K562 (cell line): ENCODE data around the gene UBE2D2. TPM values are rescaled to one million over a fixed set of nuclear protein-coding genes. Genes with fewer than 3 reads are reported as not detected.
A peak's percentile ranks its signal among the peaks of the same experiment; 100 is the strongest.

Source experiments
- ARID2 ChIP-seq: fragments of 450-650 bp; IDR thresholded peaks from 2 replicates; pipeline ENCODE4 v1.6.1; 2017; ENCODE audit warnings: antibody characterized with exemption, mild to moderate bottlenecking
- BMI1 ChIP-seq: fragments of 150-350 bp; IDR thresholded peaks from 2 replicates; pipeline ENCODE4 v1.6.1; 2014; ENCODE audit warnings: low read length
- BRCA1 ChIP-seq, 2 experiments: fragments of 450-650 bp in 1 of 2; sonication (generic) in 1 of 2; formaldehyde crosslinking in 1 of 2; IDR thresholded peaks; 2 replicates each; pipeline versions ENCODE4 v1.5.0 to v1.6.1; 2017 to 2020; ENCODE audit warnings: mild to moderate bottlenecking in 1 of 2, missing genetic modification reagents in 1 of 2
- KHSRP ChIP-seq: fragments of 450-650 bp; IDR thresholded peaks from 2 replicates; pipeline ENCODE4 v1.6.1; 2017
- POLR3G ChIP-seq: IDR thresholded peaks from 2 replicates; pipeline ENCODE4 v1.6.1; 2011; ENCODE audit not compliant: insufficient read length, insufficient replicate concordance; ENCODE audit errors: extremely low read depth
- SAP30 ChIP-seq: fragments of 200-600 bp; sonication (generic); IDR thresholded peaks from 2 replicates; pipeline ENCODE4 v1.6.1; 2012; ENCODE audit warnings: borderline replicate concordance, low read depth, mild to moderate bottlenecking, moderate library complexity, low read length, control low read depth, inconsistent platforms; ENCODE audit not compliant: insufficient read depth, poor library complexity, severe bottlenecking
- STAT5B ChIP-seq: fragments of 250-450 bp; sonication (Bioruptor Pico); IDR thresholded peaks from 2 replicates; pipeline ENCODE4 v1.8.0; 2021; ENCODE audit warnings: mild to moderate bottlenecking, inconsistent platforms
- ZNF311 ChIP-seq: fragments of 250-450 bp; sonication (Bioruptor Pico); IDR thresholded peaks from 2 replicates; pipeline ENCODE4 v1.4.0; 2020; ENCODE audit warnings: mild to moderate bottlenecking, moderate library complexity
- ZNF512 ChIP-seq: IDR thresholded peaks from 2 replicates; pipeline ENCODE4 v1.6.1; 2016; ENCODE audit warnings: missing genetic modification characterization, missing compliant biosample characterization
- ZNF766 ChIP-seq: fragments of 200-800 bp; sonication (Bioruptor generic); conservative IDR thresholded peaks from 2 replicates; pipeline ENCODE4 v1.6.1; 2016; ENCODE audit warnings: missing genetic modification characterization, missing compliant biosample characterization
- polyA plus RNA-seq, 8 experiments: library from polyadenylated mRNA; depleted of rRNA in 4 of 8; stranded (reverse) in 5 of 8; unstranded in 3 of 8; fragments of >200 nt; fragmentation: Nextera tagmentation in 2 of 8; fragmentation: Illumina TruSeq in 1 of 8; extraction: Ambion mirVana in 2 of 8; extraction: Trizol in 1 of 8; gene quantifications; 2 replicates each; pipeline versions ENCODE4 v1.2.1 to v1.2.3, GENCODE V29; 2011 to 2014; ENCODE audit warnings: inconsistent platforms in 1 of 8, missing spikeins in 1 of 8
- total RNA-seq, 7 experiments: library from RNA; depleted of rRNA in 6 of 7; stranded (reverse); fragments of >200 nt in 6 of 7; fragmentation: Illumina TruSeq in 2 of 7; extraction: Trizol in 2 of 7; gene quantifications; 2 replicates each; pipeline versions ENCODE4 v1.2.1 to v1.2.3, GENCODE V29; 2011 to 2021; ENCODE audit warnings: low replicate concordance in 1 of 7
- TF ChIP-seq, protein P1 (sequence below): fragments of 250-450 bp; sonication (Bioruptor Pico); IDR thresholded peaks from 2 replicates; pipeline ENCODE4 v1.4.0; 2020; ENCODE audit warnings: mild to moderate bottlenecking, moderate library complexity
- TF ChIP-seq, protein P2 (sequence below): fragments of 250-450 bp; sonication (Bioruptor Pico); IDR thresholded peaks from 2 replicates; pipeline ENCODE4 v1.4.0; 2020

The UBE2D2 gene
- total and polyA plus RNA-seq, 9 of the 15 experiments (the other 6 are each of a cell fraction or from before 2014, with no cell fraction given): 53.6 to 198 (median 122) TPM

DNA sequence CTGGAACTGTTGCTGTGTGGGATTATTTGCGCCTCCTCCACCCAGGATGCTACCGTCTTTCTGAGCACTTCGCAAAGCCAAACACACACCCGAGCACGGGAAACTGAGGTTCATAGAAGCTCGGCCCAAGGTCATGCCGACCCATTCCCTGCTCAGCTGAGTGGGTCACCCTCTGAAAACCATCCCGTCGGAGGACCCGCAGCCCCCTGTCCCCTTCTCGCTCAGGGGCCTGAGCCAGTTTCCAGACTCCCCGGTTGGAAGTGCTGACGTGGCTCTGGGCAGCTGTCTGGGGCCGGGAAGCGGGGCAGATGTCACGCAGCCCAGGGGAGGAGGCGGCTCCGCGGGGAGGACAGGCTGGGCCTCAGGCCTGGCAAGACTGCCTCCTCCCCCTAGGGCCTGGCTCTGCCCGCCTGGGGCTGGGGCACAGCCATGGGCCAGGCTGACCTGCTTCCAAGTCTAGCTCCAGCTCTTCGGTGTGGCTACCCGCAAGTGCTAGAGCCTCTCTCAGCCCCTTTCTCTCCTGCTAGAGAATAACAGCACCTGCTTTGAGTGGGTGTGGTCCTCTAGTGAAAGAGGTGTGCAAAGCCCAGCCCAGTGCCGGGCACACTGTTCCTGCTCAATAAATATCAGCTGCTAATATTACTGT, 77.1 kb downstream of the UBE2D2 start (continued):
- TF ChIP-seq, protein P1, sequence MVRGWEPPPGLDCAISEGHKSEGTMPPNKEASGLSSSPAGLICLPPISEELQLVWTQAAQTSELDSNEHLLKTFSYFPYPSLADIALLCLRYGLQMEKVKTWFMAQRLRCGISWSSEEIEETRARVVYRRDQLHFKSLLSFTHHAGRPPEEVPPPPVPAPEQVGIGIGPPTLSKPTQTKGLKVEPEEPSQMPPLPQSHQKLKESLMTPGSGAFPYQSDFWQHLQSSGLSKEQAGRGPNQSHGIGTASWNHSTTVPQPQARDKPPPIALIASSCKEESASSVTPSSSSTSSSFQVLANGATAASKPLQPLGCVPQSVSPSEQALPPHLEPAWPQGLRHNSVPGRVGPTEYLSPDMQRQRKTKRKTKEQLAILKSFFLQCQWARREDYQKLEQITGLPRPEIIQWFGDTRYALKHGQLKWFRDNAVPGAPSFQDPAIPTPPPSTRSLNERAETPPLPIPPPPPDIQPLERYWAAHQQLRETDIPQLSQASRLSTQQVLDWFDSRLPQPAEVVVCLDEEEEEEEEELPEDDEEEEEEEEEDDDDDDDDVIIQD (CRISPR knock-in tag): 0 out of 2 replicates have a peak, but pooled peaks have one; percentile 20
- TF ChIP-seq KHSRP (no peak), BRCA1 (IDR thresholded peaks at IDR 0.05) (no peak), BRCA1 (CRISPR knock-in tag; IDR thresholded peaks at IDR 0.05) (no peak), POLR3G (no peak), SAP30 (no peak), ARID2 (no peak), STAT5B (CRISPR knock-in tag) (no peak), ZNF311 (CRISPR knock-in tag) (0 out of 2 replicates have a peak, but pooled peaks have one; percentile 62), ZNF766 (CRISPR knock-in tag) (no peak; the same call in 1 of the 2 replicates), BMI1 (no peak), ZNF512 (no peak)
- TF ChIP-seq, protein P2, sequence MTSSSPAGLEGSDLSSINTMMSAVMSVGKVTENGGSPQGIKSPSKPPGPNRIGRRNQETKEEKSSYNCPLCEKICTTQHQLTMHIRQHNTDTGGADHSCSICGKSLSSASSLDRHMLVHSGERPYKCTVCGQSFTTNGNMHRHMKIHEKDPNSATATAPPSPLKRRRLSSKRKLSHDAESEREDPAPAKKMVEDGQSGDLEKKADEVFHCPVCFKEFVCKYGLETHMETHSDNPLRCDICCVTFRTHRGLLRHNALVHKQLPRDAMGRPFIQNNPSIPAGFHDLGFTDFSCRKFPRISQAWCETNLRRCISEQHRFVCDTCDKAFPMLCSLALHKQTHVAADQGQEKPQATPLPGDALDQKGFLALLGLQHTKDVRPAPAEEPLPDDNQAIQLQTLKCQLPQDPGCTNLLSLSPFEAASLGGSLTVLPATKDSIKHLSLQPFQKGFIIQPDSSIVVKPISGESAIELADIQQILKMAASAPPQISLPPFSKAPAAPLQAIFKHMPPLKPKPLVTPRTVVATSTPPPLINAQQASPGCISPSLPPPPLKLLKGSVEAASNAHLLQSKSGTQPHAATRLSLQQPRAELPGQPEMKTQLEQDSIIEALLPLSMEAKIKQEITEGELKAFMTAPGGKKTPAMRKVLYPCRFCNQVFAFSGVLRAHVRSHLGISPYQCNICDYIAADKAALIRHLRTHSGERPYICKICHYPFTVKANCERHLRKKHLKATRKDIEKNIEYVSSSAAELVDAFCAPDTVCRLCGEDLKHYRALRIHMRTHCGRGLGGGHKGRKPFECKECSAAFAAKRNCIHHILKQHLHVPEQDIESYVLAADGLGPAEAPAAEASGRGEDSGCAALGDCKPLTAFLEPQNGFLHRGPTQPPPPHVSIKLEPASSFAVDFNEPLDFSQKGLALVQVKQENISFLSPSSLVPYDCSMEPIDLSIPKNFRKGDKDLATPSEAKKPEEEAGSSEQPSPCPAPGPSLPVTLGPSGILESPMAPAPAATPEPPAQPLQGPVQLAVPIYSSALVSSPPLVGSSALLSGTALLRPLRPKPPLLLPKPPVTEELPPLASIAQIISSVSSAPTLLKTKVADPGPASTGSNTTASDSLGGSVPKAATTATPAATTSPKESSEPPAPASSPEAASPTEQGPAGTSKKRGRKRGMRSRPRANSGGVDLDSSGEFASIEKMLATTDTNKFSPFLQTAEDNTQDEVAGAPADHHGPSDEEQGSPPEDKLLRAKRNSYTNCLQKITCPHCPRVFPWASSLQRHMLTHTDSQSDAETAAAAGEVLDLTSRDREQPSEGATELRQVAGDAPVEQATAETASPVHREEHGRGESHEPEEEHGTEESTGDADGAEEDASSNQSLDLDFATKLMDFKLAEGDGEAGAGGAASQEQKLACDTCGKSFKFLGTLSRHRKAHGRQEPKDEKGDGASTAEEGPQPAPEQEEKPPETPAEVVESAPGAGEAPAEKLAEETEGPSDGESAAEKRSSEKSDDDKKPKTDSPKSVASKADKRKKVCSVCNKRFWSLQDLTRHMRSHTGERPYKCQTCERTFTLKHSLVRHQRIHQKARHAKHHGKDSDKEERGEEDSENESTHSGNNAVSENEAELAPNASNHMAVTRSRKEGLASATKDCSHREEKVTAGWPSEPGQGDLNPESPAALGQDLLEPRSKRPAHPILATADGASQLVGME (CRISPR knock-in tag): peak; percentile 11; the same call in 1 of the 2 replicates
